ENCODE results near the gene SMOC1. TPM values are rescaled to one million over a fixed set of nuclear protein-coding genes. Genes with fewer than 3 reads are reported as not detected.

Gene SMOC1
- total RNA-seq, 1 donor from 2014 or later: 0.10 TPM

DNA sequence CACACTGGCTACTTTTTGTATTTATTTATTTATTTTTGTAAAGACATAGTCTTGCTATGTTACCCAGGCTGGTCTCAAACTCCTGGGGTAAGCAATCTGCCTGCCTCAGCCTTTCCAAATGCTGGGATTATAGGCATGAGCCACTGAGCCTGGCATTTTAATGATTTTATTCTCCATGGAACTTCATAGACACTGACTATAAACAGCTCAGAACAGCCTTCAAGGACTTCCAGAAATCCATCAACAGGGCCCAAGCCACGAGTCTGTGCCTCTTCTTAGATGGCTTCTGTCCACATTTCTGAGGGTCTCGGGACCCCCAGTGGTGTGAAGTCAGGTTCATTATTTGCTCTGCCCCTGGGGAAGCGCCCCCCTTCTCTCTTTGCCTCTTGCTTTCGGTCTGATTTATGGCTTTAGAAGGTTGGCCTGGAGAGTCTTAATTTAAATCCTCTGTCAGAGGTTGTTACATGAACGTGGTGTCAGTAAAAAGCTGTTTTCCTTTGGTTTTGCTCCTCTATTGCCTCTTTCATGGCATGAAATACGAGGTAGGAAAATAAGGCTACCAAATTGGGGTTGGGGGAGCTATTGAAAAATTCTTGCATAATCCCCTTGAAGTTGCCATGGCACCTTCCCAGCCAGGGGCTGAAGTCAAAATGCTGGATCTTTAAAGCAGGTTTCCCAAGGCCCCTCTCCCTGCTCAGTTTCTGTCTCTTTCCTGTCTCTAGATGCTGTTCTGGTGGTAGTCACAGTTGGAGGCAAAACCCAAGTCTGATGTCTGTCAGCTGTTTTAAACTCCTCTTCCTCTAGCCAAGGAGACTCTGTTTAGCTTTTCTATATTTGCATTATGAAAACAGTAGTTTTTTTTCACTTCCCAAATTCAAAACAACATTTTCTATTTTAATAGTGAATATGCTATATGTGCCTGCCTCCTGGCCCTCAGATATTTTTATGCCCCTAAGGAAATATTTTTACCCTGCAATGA lies 129.4 kb downstream of the SMOC1 start:
- DNase-seq (ENCODE audit: low read depth): no peak

DNA sequence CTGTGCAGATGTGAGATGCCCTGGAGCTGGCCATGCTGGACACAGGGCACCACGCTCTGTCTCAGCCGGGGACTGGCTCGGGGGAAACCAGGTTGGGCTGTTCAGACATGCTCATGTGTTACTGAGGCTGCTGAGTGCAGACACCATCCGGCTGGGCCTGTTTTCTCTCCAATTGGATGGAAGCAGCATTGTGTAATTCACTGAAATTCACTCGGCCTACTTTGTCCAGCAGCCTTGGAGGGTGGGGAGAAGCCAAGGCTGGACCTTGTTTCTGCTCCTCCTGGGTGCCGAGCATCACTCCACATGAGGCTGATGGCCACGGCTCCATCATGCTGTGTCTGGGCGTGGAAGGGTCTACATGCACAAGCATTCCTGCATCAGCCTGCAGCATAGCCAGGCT lies 130.7 kb downstream of the SMOC1 start:
- no peak for DNase-seq (ENCODE audit: low read depth)

DNA sequence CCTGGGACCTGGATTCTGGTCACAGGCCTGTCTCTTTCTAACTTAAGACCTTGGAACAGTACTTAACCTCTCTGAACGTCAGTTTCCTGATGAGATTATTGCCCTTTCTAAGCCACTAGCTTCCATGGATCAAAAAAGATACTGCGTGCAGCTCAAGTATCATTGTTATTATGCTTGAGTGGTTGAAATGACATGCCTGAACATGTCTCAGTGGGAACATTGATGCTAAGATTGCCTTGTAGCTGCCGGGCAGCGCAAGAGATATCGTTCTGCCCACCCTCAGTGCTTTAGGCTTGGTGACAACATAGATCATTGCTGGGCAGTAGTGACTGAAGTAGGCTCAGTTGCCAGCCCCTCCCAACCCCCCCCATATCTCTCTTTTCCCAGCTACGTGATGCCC lies 131.9 kb downstream of the SMOC1 start:
- DNase-seq (ENCODE audit: low read depth): no peak

DNA sequence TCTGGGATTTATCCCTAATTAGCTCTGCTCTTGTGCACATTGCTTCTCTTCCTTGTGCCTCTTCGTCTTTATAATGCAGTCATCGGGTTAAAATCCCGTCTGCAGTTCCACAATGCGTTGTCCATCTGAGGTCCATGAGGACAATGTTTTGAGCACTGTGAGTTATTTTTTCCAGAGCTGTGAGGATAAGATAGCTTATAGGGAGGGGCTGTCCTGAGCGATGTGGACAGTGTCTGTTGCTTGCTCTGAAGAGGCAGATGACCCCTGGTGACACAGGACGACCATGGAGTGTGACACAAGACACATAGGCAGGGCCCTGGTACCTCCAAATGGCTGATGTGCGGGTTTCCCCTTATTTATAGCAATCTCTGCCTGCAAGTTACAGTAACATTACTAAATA lies 132.5 kb downstream of the SMOC1 start:
- DNase-seq (ENCODE audit: low read depth): no peak

DNA sequence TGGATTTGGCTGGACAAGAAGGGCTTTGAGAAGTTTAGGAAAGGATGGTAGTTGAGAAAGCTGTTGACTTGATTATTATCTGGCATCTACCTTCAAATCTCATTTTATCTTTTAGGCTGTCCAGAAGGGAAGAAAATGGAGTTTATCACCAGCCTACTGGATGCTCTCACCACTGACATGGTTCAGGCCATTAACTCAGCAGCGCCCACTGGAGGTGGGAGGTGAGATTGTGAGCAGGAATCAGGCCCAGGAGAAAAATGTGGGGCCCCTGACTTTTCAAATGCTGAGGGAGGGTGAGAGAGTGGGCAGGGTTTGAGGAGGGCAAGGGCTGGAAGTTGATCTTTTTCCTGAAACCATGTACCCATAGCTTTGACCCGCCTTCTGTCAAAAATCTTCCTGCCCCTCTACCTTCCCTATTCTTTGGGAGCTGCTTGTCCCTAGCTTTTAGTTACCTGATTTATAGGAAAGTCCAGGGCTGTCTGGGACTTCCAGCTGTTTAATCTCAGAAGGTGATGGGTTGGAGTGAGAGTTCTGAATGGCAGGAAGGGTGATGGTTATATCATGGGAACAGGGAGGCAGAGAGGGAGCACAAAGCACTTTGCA lies 134.2 kb downstream of the SMOC1 start:
- no peak for DNase-seq (ENCODE audit: low read depth)

DNA sequence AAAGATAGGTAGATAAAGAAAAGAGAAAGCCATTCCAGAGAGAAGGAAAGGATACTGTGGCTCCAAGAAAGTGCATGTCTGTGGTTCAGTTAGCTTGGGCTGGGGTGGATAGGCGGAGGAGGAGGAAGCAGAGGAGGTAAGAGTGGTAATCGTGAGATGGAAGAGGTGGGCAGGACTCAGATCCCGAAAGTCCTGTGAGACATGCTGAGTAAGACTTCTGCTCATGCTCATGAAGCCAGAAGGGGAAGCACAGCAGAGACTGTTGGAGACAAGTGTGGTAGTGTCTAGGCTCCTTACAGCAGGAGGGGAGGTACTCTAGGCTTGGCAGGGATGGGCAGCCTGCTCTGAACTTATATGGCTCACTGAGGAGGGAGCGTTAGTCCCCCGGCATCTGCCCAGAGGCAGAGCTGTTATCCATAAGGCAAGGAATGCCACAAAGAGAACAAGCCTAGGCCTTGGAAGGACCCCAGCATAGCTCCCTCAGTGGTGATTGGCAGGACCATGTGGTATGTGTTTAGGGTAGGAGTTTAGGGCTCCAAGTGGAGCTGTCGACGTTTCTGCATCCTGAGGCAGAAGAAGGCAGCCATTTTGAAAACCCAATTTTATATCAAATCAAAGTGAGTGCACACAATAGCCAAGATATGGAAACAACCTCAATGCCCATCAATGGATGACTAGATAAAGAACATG lies 135.3 kb downstream of the SMOC1 start:
- DNase-seq (ENCODE audit: low read depth): no peak

DNA sequence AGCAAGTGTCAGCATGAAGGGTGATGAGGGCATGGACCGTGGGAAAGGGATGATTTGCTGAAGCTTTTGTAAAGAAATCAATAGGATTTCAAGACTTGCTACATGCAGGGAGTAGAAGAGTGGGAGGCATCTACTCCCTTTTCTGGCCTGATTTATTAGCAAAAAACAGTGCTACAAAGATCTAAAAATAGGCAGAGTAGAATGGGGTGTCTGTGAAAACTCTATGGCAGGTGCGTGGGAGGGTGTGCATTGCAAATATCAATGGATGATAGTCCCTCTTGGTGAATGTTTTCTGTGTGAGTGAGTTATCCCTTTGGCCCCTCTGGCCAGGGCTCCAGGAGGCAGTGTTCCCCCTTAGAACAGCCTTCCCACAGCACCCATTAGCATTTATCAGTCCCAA lies 139.0 kb downstream of the SMOC1 start:
- DNase-seq (ENCODE audit: low read depth): no peak

DNA sequence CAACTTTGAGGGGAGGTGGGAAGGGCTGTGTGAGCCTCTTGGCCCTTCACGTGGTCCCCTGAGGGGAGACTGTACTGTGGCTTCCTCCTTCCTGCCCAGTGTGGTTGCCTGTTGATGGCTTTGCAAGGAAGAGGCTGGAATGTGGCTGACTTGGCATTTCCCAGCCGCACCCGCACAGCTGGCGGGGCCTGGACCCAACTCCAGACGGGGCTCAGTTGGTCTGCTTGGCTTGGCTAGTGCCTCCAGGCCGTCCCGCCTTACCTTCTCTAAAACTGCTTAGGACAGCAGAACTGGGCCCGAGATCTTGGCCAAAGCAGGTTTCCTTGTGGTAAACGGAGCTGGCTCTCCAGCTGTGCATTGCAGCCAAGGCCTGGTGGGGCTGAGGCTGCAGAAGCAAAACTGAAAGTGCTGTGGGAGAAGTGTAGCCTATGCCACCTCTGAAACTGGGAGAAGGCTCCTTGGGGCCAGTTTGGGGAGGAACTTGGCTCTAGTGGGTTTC lies 139.5 kb downstream of the SMOC1 start:
- no peak for DNase-seq (ENCODE audit: low read depth)

DNA sequence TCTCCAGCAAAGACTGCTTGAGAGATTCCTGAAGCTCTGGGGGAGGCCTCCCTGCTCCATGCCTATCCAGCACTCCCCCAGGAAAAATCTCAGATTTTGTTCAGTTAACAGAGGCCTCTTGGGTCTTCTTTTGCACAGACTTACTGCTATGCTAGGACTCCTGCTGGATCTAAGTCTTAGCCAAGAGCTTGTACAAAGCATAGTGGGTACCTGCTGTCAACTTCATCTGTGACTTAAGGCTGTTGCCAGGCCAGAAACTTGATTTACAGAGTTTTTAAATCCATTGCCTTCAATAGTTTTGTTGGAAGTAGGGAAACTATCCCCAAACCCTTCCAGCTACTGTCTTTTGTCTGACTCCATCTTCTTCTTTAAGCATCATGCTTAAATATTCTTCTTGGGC lies 140.5 kb downstream of the SMOC1 start:
- DNase-seq (ENCODE audit: low read depth): no peak

DNA sequence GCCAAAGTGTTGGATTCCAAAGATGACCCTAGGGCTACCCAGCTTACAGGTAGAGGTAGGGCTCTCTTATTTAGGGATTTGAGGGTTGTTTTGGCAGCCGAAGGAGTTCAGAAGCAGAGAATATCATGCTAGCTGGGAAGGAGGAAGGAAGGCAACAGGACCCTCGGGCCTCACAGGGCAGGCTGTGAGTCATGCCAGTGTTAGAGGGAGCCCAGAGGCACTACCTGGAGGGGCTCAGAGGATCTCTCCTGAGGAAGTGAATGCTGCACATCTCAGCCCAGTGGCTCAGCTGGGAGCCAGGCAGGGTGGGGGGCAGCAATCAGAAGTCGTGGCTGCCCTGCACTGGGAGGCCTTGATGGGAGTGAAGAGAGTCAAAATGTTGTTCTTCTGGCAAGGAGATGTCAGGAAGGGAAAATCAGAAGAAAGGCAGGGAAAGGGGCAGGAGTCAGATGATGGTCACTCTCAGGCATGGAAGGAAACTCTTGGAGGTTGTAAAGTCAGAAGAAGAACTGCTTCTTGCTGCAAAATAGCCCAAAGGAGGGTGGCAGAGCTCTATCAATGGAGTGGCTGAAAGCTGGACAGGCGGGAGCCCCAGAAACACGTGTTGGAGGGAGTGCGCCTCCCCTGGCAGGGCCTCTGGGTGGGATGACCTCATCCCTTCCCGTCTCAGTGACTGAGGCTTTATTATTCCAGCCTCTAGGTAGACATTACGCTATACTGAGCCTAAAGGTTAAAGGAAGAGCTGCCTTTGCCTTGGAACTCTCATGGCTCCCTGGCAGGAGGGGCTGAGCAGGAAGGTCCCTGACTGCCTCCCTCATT lies 141.3 kb downstream of the SMOC1 start:
- no peak for DNase-seq (ENCODE audit: low read depth)

DNA sequence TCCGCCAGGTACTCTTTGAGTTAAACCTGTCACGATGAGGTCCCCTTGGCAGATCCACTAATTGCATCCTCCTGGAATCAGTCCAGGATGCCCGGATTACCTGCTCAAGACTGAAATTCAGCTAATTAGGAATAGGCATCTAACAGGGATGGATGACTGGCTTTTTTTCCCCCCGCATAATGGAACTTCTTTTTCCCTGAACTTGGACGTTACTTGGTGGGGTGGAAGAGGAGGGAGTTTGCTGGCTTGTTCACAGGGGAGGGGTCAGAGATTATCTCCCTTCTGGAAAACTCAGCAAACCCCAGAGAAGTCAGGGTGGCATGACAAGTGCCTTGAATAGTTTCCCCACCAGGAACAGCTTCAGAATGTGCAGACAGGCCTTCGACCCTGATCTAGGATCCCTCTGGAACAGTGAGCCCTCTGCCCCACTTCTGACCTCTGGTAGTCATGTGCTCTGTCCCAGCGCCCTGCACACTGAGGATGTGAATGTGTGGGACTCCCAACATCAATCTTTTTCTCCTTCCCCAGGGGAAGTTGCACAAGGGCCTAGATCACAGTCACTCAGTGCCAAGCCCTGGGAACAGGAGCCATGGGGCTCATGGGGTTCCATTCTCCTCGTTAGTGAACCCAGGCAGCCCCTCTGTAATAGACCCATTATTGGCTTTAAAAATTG lies 142.5 kb downstream of the SMOC1 start:
- DNase-seq (ENCODE audit: low read depth): no peak

DNA sequence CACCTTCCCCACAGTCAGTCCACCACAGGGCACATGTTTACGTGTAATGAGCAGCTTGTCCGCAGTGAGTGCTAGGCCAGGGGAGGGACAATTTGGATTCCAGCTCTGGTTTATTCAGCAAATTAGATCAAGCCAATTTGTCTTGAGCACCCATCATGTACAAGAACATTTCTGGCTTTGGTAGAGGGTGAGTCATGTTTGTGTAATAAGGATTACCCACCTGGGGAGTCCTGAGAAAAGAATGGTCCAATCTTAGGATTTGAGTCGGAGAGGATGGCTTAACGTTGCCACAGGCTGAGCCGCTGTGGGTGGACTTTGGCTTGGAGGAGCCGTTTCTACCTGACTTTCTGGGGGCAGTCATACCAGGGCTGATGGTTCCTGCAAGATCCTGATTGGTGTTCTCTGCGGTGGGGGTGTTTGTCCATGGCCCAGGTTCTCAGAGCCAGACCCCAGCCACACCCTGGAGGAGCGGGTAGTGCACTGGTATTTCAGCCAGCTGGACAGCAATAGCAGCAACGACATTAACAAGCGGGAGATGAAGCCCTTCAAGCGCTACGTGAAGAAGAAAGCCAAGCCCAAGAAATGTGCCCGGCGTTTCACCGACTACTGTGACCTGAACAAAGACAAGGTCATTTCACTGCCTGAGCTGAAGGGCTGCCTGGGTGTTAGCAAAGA lies 143.7 kb downstream of the SMOC1 start:
- no peak for DNase-seq (ENCODE audit: low read depth)

DNA sequence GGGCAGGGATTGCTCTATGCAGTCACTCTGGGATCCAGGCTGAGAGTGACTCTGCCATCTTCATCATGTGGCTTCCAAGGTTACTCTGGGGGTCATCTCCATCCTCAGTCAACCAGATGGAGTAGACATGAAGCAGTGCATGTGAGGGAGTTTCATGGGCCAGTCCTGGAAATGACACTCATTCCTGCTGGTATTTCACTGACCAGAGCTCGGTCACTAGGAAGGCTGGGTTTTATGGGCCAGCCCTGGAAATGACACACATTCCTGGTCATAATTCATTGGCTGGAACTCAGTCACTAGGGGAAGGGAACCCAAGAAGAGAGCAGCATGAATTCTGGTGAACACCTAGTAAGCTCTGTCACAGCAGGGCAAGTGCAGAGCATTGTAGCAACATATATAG lies 144.7 kb downstream of the SMOC1 start:
- DNase-seq (ENCODE audit: low read depth): no peak

DNA sequence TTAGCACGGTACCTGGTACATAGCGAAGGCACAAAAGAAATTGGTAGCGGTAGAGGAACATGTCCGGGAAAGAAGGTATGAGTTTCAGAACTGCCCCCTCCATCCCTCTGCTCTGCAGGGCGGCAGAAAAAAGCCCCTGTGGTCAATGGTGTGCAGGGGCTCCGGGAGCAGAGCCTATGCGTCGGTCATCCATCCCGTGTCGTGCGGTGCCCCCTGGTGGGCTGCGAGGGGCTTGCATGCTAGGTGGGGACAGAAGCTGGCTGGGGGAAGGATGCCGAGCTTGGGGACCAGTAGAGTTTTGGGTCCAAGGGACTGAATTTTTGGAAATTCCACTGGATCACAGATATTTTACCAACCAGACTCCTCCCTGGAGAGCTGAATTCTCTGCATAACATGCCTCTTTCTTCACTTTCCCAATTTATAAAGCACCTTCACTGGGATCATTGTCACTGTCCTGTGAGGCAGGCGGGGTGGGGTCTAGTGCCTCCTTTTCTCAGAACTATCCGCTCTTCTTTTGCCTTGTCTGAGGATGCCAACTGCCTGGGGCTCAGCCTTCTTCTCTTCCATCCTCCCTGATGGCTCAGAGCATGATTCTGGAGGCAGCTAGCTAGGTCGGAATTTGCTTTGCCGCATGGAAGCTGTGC lies 148.7 kb downstream of the SMOC1 start:
- peak; percentile 10 for DNase-seq (ENCODE audit: low read depth)

DNA sequence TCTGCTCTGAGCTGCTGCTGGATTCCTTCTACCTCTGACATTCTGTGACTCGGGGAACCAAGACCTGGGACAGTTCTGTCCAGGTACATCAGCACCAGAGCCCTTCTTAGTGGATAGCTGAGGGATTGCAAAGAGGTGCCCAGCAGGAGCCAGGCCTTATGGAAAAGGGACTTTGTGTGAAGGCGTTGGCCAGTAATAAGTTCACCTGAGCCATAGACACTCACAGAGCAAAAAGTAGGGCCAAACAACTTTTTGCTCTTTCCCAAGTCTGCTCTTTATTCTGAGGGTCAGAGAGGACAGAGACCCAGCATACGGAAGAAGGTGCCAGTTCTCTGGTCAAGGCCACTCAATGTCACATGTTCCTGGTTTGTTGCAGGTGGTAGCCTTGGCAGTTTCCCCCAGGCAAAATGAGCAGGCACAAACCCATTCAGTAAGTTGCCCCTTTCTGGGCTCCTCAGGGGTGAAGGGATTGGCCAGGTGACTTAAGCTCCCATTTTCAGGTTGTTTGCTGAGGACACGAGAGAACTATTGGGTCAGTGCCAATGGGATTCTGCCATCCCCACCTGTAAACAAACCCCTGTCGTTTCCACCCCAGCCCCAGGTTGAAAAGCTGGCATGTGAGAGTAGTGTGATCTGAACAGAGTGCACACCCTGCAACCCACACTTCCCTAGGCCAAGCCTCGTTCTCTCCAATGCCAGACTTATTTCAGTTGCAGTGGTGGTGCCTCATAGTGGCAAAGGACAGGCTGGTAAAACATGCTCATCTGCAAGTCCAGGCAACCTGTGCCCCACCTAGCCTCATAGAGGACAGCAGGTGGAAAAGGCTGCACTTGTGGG lies 150.3 kb downstream of the SMOC1 start:
- DNase-seq (ENCODE audit: low read depth): no peak

DNA sequence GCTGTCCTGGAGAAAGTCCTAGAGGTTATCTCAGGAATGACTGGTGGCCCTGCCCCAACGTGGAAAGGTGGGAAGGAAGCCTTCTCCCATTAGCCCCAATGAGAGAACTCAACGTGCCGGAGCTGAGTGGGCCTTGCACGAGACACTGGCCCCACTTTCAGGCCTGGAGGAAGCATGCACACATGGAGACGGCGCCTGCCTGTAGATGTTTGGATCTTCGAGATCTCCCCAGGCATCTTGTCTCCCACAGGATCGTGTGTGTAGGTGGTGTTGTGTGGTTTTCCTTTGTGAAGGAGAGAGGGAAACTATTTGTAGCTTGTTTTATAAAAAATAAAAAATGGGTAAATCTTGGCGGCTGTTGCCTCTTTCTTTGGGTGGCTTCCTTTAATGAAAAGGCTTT lies 152.8 kb downstream of the SMOC1 start:
- DNase-seq (ENCODE audit: low read depth): no peak

DNA sequence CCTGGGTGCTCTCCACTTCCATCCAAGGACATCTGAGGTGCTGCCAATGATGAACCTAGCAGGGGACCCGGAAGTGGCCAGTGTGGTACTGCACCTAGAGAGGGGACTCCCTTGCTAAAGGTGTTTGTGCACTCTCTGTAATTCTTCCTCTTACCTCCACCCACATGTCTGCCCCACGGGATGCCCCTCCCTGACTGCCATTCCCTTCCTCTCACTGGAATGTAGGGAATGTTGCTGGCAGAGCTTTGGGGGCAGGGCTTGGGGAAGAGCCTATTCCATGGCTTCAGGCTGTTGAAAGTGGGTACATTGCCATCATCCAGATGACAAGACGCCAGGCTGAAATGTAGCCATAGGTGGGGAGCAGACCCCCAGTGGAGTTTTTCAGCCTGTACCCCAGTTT lies 153.2 kb downstream of the SMOC1 start:
- peak; percentile 44 for DNase-seq (ENCODE audit: low read depth)

DNA sequence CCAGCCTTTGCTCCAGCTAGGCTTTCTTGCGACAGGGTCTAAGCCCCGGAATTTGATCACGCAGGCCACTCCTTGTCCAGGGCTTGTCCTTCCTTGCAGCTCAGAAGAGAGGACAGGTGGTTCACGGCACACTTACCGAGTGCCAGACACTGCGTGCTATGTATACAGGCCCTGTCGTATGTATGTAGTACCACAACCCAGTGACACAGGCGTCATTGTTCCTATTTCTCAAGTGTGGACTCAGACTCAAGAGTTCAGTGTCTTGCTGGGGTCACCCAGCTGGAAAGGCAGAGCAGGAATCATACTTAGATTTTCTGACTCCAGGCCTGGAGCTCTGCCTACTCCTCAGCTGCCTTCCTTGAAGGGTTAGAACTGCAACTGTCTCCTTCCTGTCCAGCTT lies 153.9 kb downstream of the SMOC1 start:
- no peak for DNase-seq (ENCODE audit: low read depth)

DNA sequence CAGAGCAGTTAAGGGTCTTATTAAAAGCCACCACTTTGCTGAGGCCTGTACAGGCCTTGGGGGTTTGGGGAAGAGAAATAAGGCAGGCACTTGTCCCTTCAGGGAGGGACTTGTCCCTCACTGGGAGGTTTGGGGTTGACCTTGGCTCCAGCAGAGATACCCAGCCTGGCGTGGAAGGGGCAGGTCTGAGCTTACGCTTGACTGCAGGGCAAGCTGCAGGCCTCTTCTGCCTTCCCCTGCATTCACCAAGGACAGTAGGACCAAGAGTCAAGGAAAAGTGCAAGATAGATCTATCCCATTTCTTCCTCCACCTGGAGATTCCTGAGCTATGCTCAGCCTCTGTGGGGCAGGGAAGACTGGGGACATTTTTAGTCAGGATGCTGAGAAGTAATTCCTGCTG lies 154.3 kb downstream of the SMOC1 start:
- DNase-seq (ENCODE audit: low read depth): no peak

All from renal cortical epithelial cell (primary cell).